Fibroblast of villous mesenchyme (primary cell): ENCODE results near the gene DCHS1. TPM values are rescaled to one million over a fixed set of nuclear protein-coding genes. Genes with fewer than 3 reads are reported as not detected.

Source experiments
- DNase-seq: peaks from one replicate; pipeline ENCODE4 v3.0.0-alpha.2; 2010; ENCODE audit warnings: low read depth
- H3K4me3 ChIP-seq: 2 replicates; pipeline ENCODE4 v1.5.1; 2011; ENCODE audit warnings: low read depth, mild to moderate bottlenecking, low read length
- total RNA-seq: library from RNA; depleted of rRNA; stranded (reverse); fragments of >200 nt; gene quantifications from 2 replicates; pipeline ENCODE4 v1.2.3, GENCODE V29; 2012
- TF ChIP-seq, protein P1 (sequence below): IDR thresholded peaks from 2 replicates; pipeline ENCODE4 v1.5.1; 2012; ENCODE audit warnings: low read depth, mild to moderate bottlenecking, low read length; ENCODE audit not compliant: insufficient read depth

Gene DCHS1
- total RNA-seq, 1 donor = 33.7 TPM

- TF ChIP-seq, protein P1, sequence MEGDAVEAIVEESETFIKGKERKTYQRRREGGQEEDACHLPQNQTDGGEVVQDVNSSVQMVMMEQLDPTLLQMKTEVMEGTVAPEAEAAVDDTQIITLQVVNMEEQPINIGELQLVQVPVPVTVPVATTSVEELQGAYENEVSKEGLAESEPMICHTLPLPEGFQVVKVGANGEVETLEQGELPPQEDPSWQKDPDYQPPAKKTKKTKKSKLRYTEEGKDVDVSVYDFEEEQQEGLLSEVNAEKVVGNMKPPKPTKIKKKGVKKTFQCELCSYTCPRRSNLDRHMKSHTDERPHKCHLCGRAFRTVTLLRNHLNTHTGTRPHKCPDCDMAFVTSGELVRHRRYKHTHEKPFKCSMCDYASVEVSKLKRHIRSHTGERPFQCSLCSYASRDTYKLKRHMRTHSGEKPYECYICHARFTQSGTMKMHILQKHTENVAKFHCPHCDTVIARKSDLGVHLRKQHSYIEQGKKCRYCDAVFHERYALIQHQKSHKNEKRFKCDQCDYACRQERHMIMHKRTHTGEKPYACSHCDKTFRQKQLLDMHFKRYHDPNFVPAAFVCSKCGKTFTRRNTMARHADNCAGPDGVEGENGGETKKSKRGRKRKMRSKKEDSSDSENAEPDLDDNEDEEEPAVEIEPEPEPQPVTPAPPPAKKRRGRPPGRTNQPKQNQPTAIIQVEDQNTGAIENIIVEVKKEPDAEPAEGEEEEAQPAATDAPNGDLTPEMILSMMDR = no peak
- DNase-seq = no peak
- H3K4me3 ChIP-seq = no peak overlapping the region
Measured at GRCh38 chr11:6622261-6623171, 33.1 kb downstream of the DCHS1 start.

GRCh38 chr11:6621711-6622211, 33.8 kb downstream of the DCHS1 start:
- TF ChIP-seq, protein P1 = no peak
- no peak for DNase-seq
- no peak overlapping the region for H3K4me3 ChIP-seq

GRCh38 chr11:6620636-6621035, 35.0 kb downstream of the DCHS1 start:
- TF ChIP-seq, protein P1 = no peak
- H3K4me3 ChIP-seq = no peak overlapping the region
- DNase-seq = no peak

DNA sequence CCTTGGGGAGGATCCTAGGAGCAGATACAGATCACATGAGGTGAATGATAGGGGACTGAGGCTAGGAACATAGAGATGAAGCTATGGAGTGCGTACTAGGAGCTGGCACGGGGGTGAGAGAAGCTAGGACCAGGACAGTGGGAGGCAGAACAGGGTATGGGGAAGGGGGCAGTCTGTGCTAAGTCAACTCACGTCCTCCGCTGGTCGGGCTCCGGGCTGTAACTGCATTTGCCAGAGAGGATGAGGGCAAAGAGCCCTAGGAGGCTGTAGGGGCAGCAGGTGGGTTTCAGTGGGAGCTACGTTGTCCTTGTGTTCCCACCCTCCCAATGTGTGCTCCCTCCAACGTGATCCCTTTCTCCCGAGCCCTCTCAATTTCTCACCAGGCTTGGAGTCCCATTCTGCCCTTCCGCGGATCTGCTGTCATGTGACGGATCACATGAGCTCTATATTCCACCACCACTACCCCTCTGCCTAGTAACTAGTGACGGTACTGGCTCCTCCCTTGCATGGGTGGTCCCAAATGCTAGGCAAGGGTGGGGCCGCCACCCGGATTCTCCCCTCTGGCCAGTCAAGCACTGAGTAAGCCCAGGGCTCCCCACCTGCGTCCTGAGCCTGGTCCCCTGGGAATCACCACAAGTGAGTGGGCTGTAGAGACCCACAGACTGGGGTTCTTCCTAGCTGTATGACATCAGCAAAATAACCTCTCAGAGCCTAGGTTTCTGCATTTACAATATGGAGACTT, 36.4 kb downstream of the DCHS1 start, which contains the start of gene TPP1:
Gene TPP1, minus strand, starts transcription at position 419 of the 742 bp plus-strand sequence. Its CDS starts 22 bp downstream, at position 397.
- peak; percentile 96 for DNase-seq
- TF ChIP-seq, protein P1 = no peak
- H3K4me3 ChIP-seq = peak within 1 kb of the TSS; percentile 99

GRCh38 chr11:6618117-6619003, 37.2 kb downstream of the DCHS1 start:
- DNase-seq = peak; percentile 91
- H3K4me3 ChIP-seq = peak overlapping the region; percentile 99
- TF ChIP-seq, protein P1 = peak; percentile 18

DNA sequence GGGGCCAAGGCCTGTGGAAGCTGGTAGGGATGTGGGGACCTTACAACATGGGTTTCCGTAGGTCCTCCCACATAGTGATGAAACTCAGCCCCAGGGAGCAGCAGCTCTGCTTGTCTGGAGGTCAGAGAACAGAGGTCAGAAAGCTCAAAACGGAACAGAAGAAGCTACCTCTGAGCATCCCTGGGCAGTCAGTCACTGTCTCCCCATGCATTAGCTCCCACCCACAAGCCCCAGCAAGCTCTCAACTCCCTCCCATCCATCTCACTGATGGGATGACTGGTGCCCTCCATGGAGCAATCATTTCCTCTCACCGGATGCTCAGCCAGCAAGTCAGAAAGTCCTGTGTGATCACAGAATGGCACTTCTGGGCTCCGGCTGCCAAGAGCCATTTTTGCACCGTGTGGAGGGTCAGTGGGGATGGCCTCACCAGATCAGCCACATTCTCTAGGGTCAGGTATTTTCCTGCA, 38.3 kb downstream of the DCHS1 start:
- TF ChIP-seq, protein P1 = no peak
- DNase-seq = peak; percentile 22
- peak overlapping the region; percentile 99 for H3K4me3 ChIP-seq
